HepG2 (cell line): ENCODE data around the gene NFIC. TPM values are rescaled to one million over a fixed set of nuclear protein-coding genes. Genes with fewer than 3 reads are reported as not detected.

Source experiments
- CBX2 ChIP-seq, 2 experiments: fragments of 200-600 bp in 1 of 2; sonication (generic); formaldehyde crosslinking in 1 of 2; IDR thresholded peaks; 2 replicates each; pipeline versions ENCODE4 v1.7.0 to v1.8.1; 2018 to 2022; ENCODE audit warnings: low read depth in 2 of 2, low read length in 1 of 2, mild to moderate bottlenecking in 1 of 2, missing genetic modification reagents in 1 of 2
- CENPX ChIP-seq: sonication (generic); formaldehyde crosslinking; IDR thresholded peaks from 2 replicates; pipeline ENCODE4 v1.9.0; 2021; ENCODE audit warnings: mild to moderate bottlenecking, missing genetic modification reagents, moderate library complexity
- EED ChIP-seq: sonication (generic); formaldehyde crosslinking; IDR thresholded peaks from 2 replicates; pipeline ENCODE4 v1.5.0; 2020; ENCODE audit warnings: mild to moderate bottlenecking, missing genetic modification reagents
- FIP1L1 ChIP-seq: fragments of 200-400 bp; formaldehyde crosslinking; IDR thresholded peaks from 2 replicates; pipeline ENCODE4 v1.6.1; 2018; ENCODE audit warnings: low read depth, mild to moderate bottlenecking, low read length, moderate library complexity, borderline replicate concordance; ENCODE audit not compliant: insufficient read depth
- MED13 ChIP-seq: sonication (generic); formaldehyde crosslinking; IDR thresholded peaks from 2 replicates; pipeline ENCODE4 v1.5.0; 2020; ENCODE audit warnings: missing genetic modification reagents
- NONO ChIP-seq, 2 experiments: fragments of 450-650 bp in 1 of 2; sonication (generic) in 1 of 2; formaldehyde crosslinking in 1 of 2; IDR thresholded peaks in 1 of 2; conservative IDR thresholded peaks in 1 of 2; 2 replicates each; pipeline versions ENCODE4 v1.6.1 to v1.8.0; 2017 to 2022; ENCODE audit warnings: mild to moderate bottlenecking in 1 of 2, missing genetic modification reagents in 1 of 2, moderate library complexity in 1 of 2
- RBAK ChIP-seq: sonication (generic); formaldehyde crosslinking; IDR thresholded peaks from 2 replicates; pipeline ENCODE4 v1.5.1; 2020; ENCODE audit warnings: mild to moderate bottlenecking, missing genetic modification reagents
- RNF219 ChIP-seq: sonication (generic); formaldehyde crosslinking; IDR thresholded peaks from 2 replicates; pipeline ENCODE4 v1.5.0; 2020; ENCODE audit warnings: mild to moderate bottlenecking, missing genetic modification reagents
- RXRB ChIP-seq: IDR thresholded peaks from 2 replicates; pipeline ENCODE4 v1.6.1; 2016; ENCODE audit warnings: borderline replicate concordance, missing genetic modification reagents, missing compliant biosample characterization
- SALL2 ChIP-seq: sonication (generic); formaldehyde crosslinking; IDR thresholded peaks from 2 replicates; pipeline ENCODE4 v1.8.1; 2023; ENCODE audit warnings: mild to moderate bottlenecking, missing genetic modification reagents, inconsistent platforms
- SKIL ChIP-seq: sonication (generic); formaldehyde crosslinking; IDR thresholded peaks from 2 replicates; pipeline ENCODE4 v1.8.0; 2022; ENCODE audit warnings: missing genetic modification reagents, mild to moderate bottlenecking, moderate library complexity, borderline replicate concordance
- SP140L ChIP-seq: sonication (generic); formaldehyde crosslinking; IDR thresholded peaks from 2 replicates; pipeline ENCODE4 v1.4.0; 2020; ENCODE audit warnings: missing genetic modification reagents, borderline replicate concordance
- ZHX1 ChIP-seq: sonication (generic); formaldehyde crosslinking; IDR thresholded peaks from 2 replicates; pipeline ENCODE4 v1.8.1; 2022; ENCODE audit warnings: low read depth, mild to moderate bottlenecking, missing genetic modification reagents
- ZNF337 ChIP-seq: sonication (generic); formaldehyde crosslinking; IDR thresholded peaks from 2 replicates; pipeline ENCODE4 v1.5.1; 2020; ENCODE audit warnings: missing genetic modification reagents, low read depth, mild to moderate bottlenecking, borderline replicate concordance
- ZNF432 ChIP-seq: sonication (generic); formaldehyde crosslinking; IDR thresholded peaks from 2 replicates; pipeline ENCODE4 v1.5.0; 2020; ENCODE audit warnings: missing genetic modification reagents, mild to moderate bottlenecking, borderline replicate concordance
- ZNF546 ChIP-seq: sonication (generic); formaldehyde crosslinking; conservative IDR thresholded peaks from 2 replicates; pipeline ENCODE4 v1.8.1; 2023; ENCODE audit warnings: mild to moderate bottlenecking, missing genetic modification reagents
- polyA plus RNA-seq, 8 experiments: library from polyadenylated mRNA; depleted of rRNA in 3 of 8; stranded (reverse) in 7 of 8; unstranded in 1 of 8; fragments of >200 nt; fragmentation: Illumina TruSeq in 4 of 8; extraction: Trizol in 4 of 8; gene quantifications; 2 replicates each; pipeline versions ENCODE4 v1.2.1 to v1.2.3, GENCODE V29; 2011 to 2016; ENCODE audit warnings: low read depth in 4 of 8, missing spikeins in 1 of 8, mixed read lengths in 1 of 8; ENCODE audit not compliant: insufficient read depth in 1 of 8
- total RNA-seq, 5 experiments: library from RNA; depleted of rRNA; stranded (reverse); fragments of >200 nt; fragmentation: Illumina TruSeq; extraction: Trizol; gene quantifications; 2 replicates each; pipeline ENCODE4 v1.2.3, GENCODE V29; 2016; ENCODE audit warnings: low read depth in 1 of 5
- TF ChIP-seq, protein P1 (sequence below): sonication (generic); formaldehyde crosslinking; IDR thresholded peaks from 2 replicates; pipeline ENCODE4 v1.4.0; 2020; ENCODE audit warnings: missing genetic modification reagents

The NFIC gene
- total and polyA plus RNA-seq, 2 of the 13 experiments (the other 11 are each of a cell fraction or from before 2014, with no cell fraction given) = 1.3 to 2.5 TPM

- TF ChIP-seq RXRB (peak; percentile 99), FIP1L1 (no peak), ZNF337 (0 out of 2 replicates have a peak, but pooled peaks have one; percentile 52), RNF219 (CRISPR knock-in tag) (no peak), RBAK (CRISPR knock-in tag) (peak; percentile 61; the same call in 1 of the 2 replicates), NONO (IDR thresholded peaks at IDR 0.05) (no peak), NONO (CRISPR knock-in tag; conservative IDR thresholded peaks at IDR 0.05) (peak; percentile 79; the same call in 1 of the 2 replicates), ZHX1 (CRISPR knock-in tag) (0 out of 2 replicates have a peak, but pooled peaks have one; percentile 31), SALL2 (CRISPR knock-in tag) (no peak), EED (CRISPR knock-in tag) (no peak), SP140L (CRISPR knock-in tag) (no peak), ZNF432 (CRISPR knock-in tag) (no peak), CBX2 (IDR thresholded peaks at IDR 0.05; ENCODE audit: low read depth, low read length) (no peak), CBX2 (CRISPR knock-in tag; IDR thresholded peaks at IDR 0.05; ENCODE audit: low read depth) (no peak), SKIL (CRISPR knock-in tag) (peak; percentile 100), CENPX (CRISPR knock-in tag) (no peak), MED13 (CRISPR knock-in tag) (no peak), ZNF546 (CRISPR knock-in tag) (no peak)
- TF ChIP-seq, protein P1, sequence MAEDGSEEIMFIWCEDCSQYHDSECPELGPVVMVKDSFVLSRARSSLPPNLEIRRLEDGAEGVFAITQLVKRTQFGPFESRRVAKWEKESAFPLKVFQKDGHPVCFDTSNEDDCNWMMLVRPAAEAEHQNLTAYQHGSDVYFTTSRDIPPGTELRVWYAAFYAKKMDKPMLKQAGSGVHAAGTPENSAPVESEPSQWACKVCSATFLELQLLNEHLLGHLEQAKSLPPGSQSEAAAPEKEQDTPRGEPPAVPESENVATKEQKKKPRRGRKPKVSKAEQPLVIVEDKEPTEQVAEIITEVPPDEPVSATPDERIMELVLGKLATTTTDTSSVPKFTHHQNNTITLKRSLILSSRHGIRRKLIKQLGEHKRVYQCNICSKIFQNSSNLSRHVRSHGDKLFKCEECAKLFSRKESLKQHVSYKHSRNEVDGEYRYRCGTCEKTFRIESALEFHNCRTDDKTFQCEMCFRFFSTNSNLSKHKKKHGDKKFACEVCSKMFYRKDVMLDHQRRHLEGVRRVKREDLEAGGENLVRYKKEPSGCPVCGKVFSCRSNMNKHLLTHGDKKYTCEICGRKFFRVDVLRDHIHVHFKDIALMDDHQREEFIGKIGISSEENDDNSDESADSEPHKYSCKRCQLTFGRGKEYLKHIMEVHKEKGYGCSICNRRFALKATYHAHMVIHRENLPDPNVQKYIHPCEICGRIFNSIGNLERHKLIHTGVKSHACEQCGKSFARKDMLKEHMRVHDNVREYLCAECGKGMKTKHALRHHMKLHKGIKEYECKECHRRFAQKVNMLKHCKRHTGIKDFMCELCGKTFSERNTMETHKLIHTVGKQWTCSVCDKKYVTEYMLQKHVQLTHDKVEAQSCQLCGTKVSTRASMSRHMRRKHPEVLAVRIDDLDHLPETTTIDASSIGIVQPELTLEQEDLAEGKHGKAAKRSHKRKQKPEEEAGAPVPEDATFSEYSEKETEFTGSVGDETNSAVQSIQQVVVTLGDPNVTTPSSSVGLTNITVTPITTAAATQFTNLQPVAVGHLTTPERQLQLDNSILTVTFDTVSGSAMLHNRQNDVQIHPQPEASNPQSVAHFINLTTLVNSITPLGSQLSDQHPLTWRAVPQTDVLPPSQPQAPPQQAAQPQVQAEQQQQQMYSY = 0 out of 2 replicates have a peak, but pooled peaks have one; percentile 32
Measured at GRCh38 chr19:3413796-3414327, 47.5 kb downstream of the NFIC start (continued).
